ENCODE data around the gene ACTRT2.

The ACTRT2 gene

GRCh38 chr1:3018576-3018975 lies 2.7 kb upstream of the ACTRT2 start:
- DNase-seq: no peak

- no peak for DNase-seq
These were observed 2.2 kb upstream of the ACTRT2 start for GRCh38 chr1:3019007-3019515.

GRCh38 chr1:3019516-3020051 lies 1.7 kb upstream of the ACTRT2 start:
- no peak for DNase-seq

GRCh38 chr1:3020263-3020909 lies 881 bp upstream of the ACTRT2 start:
- no peak for DNase-seq

GRCh38 chr1:3021801-3022401 lies 634 bp downstream of the ACTRT2 start:
- DNase-seq: no peak

- DNase-seq: no peak
These were observed 1.3 kb downstream of the ACTRT2 start for GRCh38 chr1:3022511-3022973.

GRCh38 chr1:3022976-3023375 lies 1.7 kb downstream of the ACTRT2 start:
- DNase-seq: no peak

GRCh38 chr1:3024019-3024418 lies 2.8 kb downstream of the ACTRT2 start:
- DNase-seq: no peak

GRCh38 chr1:3024588-3024987 lies 3.3 kb downstream of the ACTRT2 start:
- no peak for DNase-seq

GRCh38 chr1:3026124-3026523 lies 4.9 kb downstream of the ACTRT2 start:
- DNase-seq: no peak

GRCh38 chr1:3026581-3027391 lies 5.5 kb downstream of the ACTRT2 start:
- no peak for DNase-seq

GRCh38 chr1:3027611-3028371 lies 6.5 kb downstream of the ACTRT2 start:
- DNase-seq: no peak

- no peak for DNase-seq
These were observed 7.4 kb downstream of the ACTRT2 start for GRCh38 chr1:3028531-3029282.

- no peak for DNase-seq
These were observed 8.3 kb downstream of the ACTRT2 start for GRCh38 chr1:3029481-3029961.

GRCh38 chr1:3029991-3030662 lies 8.9 kb downstream of the ACTRT2 start:
- DNase-seq: no peak

- DNase-seq: no peak
These were observed 9.6 kb downstream of the ACTRT2 start for GRCh38 chr1:3030663-3031381.

- DNase-seq: no peak
These were observed 10.3 kb downstream of the ACTRT2 start for GRCh38 chr1:3031401-3032221.

- no peak for DNase-seq
These were observed 11.2 kb downstream of the ACTRT2 start for GRCh38 chr1:3032371-3033039.

All from fibroblast of skin of scalp (primary cell).